H1 (cell line): ENCODE results near the gene DTNB. TPM values are rescaled to one million over a fixed set of nuclear protein-coding genes. Genes with fewer than 3 reads are reported as not detected.

Experiments
- EGR1 ChIP-seq: IDR thresholded peaks from 2 replicates; pipeline ENCODE4 v1.6.1; 2011; ENCODE audit warnings: low read depth, low read length, borderline replicate concordance
- HDAC6 ChIP-seq: IDR thresholded peaks from one replicate; pipeline ENCODE4 v1.7.1; 2012; ENCODE audit warnings: low read depth, mild to moderate bottlenecking, inconsistent platforms, low read length, moderate library complexity
- POLR2A ChIP-seq, 2 experiments: IDR thresholded peaks; 1 replicate in 1 of 2; 2 replicates in 1 of 2; pipeline ENCODE4 v1.6.1; 2011; ENCODE audit warnings: low read depth in 2 of 2, low read length in 2 of 2, mild to moderate bottlenecking in 2 of 2; ENCODE audit errors: control extremely low read depth in 1 of 2
- POU5F1 ChIP-seq: IDR thresholded peaks from 2 replicates; pipeline ENCODE4 v1.6.1; 2011; ENCODE audit warnings: low read depth, mild to moderate bottlenecking, low read length, moderate library complexity
- polyA plus RNA-seq, 7 experiments: library from polyadenylated mRNA; depleted of rRNA in 3 of 7; stranded (reverse) in 5 of 7; unstranded in 2 of 7; fragments of >200 nt in 5 of 7; fragments of 200-250 nt in 2 of 7; gene quantifications; 1 replicate in 5 of 7; 2 replicates in 1 of 7; 4 replicates in 1 of 7; pipeline versions ENCODE4 v1.2.1 to v1.2.3, GENCODE V29; 2011 to 2013; ENCODE audit warnings: missing spikeins in 2 of 7, mixed read lengths in 2 of 7
- total RNA-seq: library from RNA; stranded (reverse); fragmentation: NEBNext Ultra II Directional; extraction: Animal tissue kit (Norgen Biotek cat#: 25700); gene quantifications from 2 replicates; pipeline ENCODE4 v1.2.1, GENCODE V29; 2021
- TF ChIP-seq, protein P1 (sequence below), 3 experiments: IDR thresholded peaks; 1 replicate in 2 of 3; 2 replicates in 1 of 3; pipeline versions ENCODE4 v1.5.1 to v1.6.1; 2011; ENCODE audit warnings: low read length in 3 of 3, mild to moderate bottlenecking in 3 of 3, inconsistent platforms in 2 of 3, low read depth in 1 of 3, moderate library complexity in 1 of 3; ENCODE audit not compliant: insufficient read depth in 1 of 3; ENCODE audit errors: control extremely low read depth in 1 of 3
- TF ChIP-seq, protein P2 (sequence below): IDR thresholded peaks from 2 replicates; pipeline ENCODE4 v1.6.1; 2012; ENCODE audit warnings: inconsistent platforms

Gene DTNB
- total and polyA plus RNA-seq, 2 of the 8 experiments (the other 6 are each of a cell fraction or from before 2014, with no cell fraction given), result 39.6 to 49.5 TPM

DNA sequence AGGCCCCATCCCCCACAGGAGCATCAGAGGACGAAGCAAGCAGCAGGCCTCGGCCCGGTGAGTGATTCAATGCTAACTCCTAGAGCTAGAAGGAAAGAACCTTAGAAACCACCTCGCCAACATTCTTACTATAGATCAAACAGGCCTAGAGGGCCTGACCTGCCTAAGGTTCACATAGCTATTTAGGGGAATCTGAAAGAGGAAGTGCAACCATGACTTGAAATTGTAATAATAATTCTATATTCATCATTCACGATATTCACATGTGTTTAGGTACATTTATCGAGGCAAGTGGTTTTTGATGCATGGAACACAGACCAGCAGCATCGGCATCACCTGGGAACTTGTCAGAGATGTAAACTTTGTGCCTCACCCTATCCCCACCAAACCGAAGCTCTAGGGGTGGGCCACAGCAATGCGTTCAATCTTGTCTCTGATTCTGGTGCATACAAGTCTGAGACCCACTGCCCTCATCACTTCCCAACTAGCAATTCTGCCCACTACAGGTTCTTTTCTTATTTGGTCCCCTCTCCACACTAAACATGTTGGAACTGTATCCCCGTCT, 253.6 kb downstream of the DTNB start (continued):
- TF ChIP-seq, protein P1, sequence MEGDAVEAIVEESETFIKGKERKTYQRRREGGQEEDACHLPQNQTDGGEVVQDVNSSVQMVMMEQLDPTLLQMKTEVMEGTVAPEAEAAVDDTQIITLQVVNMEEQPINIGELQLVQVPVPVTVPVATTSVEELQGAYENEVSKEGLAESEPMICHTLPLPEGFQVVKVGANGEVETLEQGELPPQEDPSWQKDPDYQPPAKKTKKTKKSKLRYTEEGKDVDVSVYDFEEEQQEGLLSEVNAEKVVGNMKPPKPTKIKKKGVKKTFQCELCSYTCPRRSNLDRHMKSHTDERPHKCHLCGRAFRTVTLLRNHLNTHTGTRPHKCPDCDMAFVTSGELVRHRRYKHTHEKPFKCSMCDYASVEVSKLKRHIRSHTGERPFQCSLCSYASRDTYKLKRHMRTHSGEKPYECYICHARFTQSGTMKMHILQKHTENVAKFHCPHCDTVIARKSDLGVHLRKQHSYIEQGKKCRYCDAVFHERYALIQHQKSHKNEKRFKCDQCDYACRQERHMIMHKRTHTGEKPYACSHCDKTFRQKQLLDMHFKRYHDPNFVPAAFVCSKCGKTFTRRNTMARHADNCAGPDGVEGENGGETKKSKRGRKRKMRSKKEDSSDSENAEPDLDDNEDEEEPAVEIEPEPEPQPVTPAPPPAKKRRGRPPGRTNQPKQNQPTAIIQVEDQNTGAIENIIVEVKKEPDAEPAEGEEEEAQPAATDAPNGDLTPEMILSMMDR (IDR thresholded peaks at IDR 0.05; ENCODE audit: control extremely low read depth in 1 of 3, insufficient read depth in 1 of 3, low read depth in 1 of 3, low read length in 3 of 3), result no peak
- TF ChIP-seq POU5F1 (no peak), HDAC6 (no peak), POLR2A (IDR thresholded peaks at IDR 0.05; ENCODE audit: control extremely low read depth in 1 of 2, low read depth in 2 of 2, low read length in 2 of 2) (no peak), EGR1 (no peak)
- TF ChIP-seq, protein P2, sequence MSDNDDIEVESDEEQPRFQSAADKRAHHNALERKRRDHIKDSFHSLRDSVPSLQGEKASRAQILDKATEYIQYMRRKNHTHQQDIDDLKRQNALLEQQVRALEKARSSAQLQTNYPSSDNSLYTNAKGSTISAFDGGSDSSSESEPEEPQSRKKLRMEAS, result no peak
